ENCODE measurements around the gene TRIM58. TPM values are rescaled to one million over a fixed set of nuclear protein-coding genes. Genes with fewer than 3 reads are reported as not detected.

TRIM58 gene
- total and polyA plus RNA-seq, 8 donors, result under 0.01 to 2.0 (median 0.19) TPM; not detected in 3

GRCh38 chr1:247841796-247842195 lies 15.2 kb upstream of the TRIM58 start, which contains the start of gene OR11L1:
OR11L1 (minus strand) TSS chr1:247841896; CDS start chr1:247841896, 0 bp downstream.
- intact Hi-C loops (cut with DNase I; ENCODE audit: low total_unique reads), result no loop called here
- Histone ChIP-seq H3K27me3 (no peaks in the 10 kb centered on the region), H3K27ac (no peak within 1 kb of the TSS), H3K36me3 (no peaks in the 10 kb centered on the region), H3K4me1 (no peaks in the 10 kb centered on the region), H3K4me3 (no peak within 1 kb of the TSS), H3K9me3 (peaks cover 0 to 1% (median 0%) of the 10 kb centered on the region in 4 donors)
- WGBS, 5 donors, result 87 to 95% (median 89%) methylated on average over 2 of the region's 2 CpGs
- no peak for DNase-seq
- TF ChIP-seq EP300 (IDR thresholded peaks at IDR 0.05), result no peak
- TF ChIP-seq CTCF (IDR thresholded peaks at IDR 0.05), result no peak
- TF ChIP-seq POLR2AphosphoS5 (IDR thresholded peaks at IDR 0.05), result no peak
- no peak for TF ChIP-seq POLR2A (IDR thresholded peaks at IDR 0.05)

GRCh38 chr1:247843411-247843810 lies 13.6 kb upstream of the TRIM58 start:
- Histone ChIP-seq H3K4me3 (no peak overlapping the region), H3K27ac (no peak overlapping the region), H3K9me3 (no peaks in the 10 kb centered on the region), H3K4me1 (no peaks in the 10 kb centered on the region), H3K36me3 (no peaks in the 10 kb centered on the region), H3K27me3 (no peaks in the 10 kb centered on the region)
- TF ChIP-seq EP300 (IDR thresholded peaks at IDR 0.05), result no peak
- TF ChIP-seq POLR2A (IDR thresholded peaks at IDR 0.05), result no peak
- TF ChIP-seq POLR2AphosphoS5 (IDR thresholded peaks at IDR 0.05), result no peak
- no peak for TF ChIP-seq CTCF (IDR thresholded peaks at IDR 0.05)
- WGBS, 5 donors, result 43 to 85% (median 50%) methylated on average over 2 of the region's 2 CpGs
- DNase-seq, result no peak
- intact Hi-C loops (cut with DNase I; ENCODE audit: low total_unique reads), result no loop called here

GRCh38 chr1:247845011-247845692 lies 11.8 kb upstream of the TRIM58 start:
- H3K4me1 ChIP-seq, result no peaks in the 10 kb centered on the region
- no peak overlapping the region for H3K4me3 ChIP-seq
- intact Hi-C loops (cut with DNase I; ENCODE audit: low total_unique reads), result no loop called here
- H3K27me3 ChIP-seq, result no peaks in the 10 kb centered on the region
- no peak for DNase-seq
- TF ChIP-seq POLR2A (IDR thresholded peaks at IDR 0.05), result no peak
- TF ChIP-seq CTCF (IDR thresholded peaks at IDR 0.05), result no peak
- no peak for TF ChIP-seq EP300 (IDR thresholded peaks at IDR 0.05)
- TF ChIP-seq POLR2AphosphoS5 (IDR thresholded peaks at IDR 0.05), result no peak
- no peak overlapping the region for H3K27ac ChIP-seq
- no peaks in the 10 kb centered on the region for H3K9me3 ChIP-seq
- H3K36me3 ChIP-seq, result no peaks in the 10 kb centered on the region
- WGBS, 5 donors, result 74 to 81% (median 78%) methylated on average over 12 of the region's 12 CpGs

GRCh38 chr1:247845693-247846017 lies 11.3 kb upstream of the TRIM58 start:
- intact Hi-C loops (cut with DNase I; ENCODE audit: low total_unique reads), result no loop called here
- Histone ChIP-seq H3K9me3 (peaks cover 0 to 3% (median 0%) of the 10 kb centered on the region in 4 donors), H3K4me3 (no peak overlapping the region), H3K27me3 (no peaks in the 10 kb centered on the region), H3K36me3 (no peaks in the 10 kb centered on the region), H3K27ac (no peak overlapping the region), H3K4me1 (no peaks in the 10 kb centered on the region)
- no peak for DNase-seq
- 63 to 73% (median 69%) methylated on average over 5 of the region's 5 CpGs for WGBS, 5 donors
- TF ChIP-seq CTCF (IDR thresholded peaks at IDR 0.05) (no peak), EP300 (IDR thresholded peaks at IDR 0.05) (no peak), POLR2AphosphoS5 (IDR thresholded peaks at IDR 0.05) (no peak), POLR2A (IDR thresholded peaks at IDR 0.05) (no peak)
